ENCODE measurements around the gene ERCC5.

Gene ERCC5

DNA sequence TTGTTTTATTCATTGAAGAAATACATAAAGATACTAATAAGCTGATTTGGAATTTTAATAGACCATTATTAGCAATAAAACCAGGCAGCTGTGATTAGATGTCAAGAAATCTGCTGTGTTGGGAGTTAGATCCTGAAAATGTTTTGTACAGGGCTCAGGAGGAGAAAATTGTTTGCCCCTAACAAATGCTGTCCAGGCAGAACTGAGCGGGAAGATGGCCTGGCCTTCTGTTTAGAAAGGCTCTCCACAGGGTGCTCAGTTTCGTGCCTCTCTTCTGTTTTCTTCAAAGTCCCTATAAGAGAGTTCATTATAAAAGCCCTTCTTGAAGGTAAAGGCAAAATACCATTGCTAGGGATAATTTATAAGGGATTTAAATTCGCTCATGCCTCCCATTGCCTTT is 64.1 kb downstream of the ERCC5 start:
- no peak overlapping the region for H3K4me3 ChIP-seq (ENCODE audit: low read length)
- TF ChIP-seq, protein P1, sequence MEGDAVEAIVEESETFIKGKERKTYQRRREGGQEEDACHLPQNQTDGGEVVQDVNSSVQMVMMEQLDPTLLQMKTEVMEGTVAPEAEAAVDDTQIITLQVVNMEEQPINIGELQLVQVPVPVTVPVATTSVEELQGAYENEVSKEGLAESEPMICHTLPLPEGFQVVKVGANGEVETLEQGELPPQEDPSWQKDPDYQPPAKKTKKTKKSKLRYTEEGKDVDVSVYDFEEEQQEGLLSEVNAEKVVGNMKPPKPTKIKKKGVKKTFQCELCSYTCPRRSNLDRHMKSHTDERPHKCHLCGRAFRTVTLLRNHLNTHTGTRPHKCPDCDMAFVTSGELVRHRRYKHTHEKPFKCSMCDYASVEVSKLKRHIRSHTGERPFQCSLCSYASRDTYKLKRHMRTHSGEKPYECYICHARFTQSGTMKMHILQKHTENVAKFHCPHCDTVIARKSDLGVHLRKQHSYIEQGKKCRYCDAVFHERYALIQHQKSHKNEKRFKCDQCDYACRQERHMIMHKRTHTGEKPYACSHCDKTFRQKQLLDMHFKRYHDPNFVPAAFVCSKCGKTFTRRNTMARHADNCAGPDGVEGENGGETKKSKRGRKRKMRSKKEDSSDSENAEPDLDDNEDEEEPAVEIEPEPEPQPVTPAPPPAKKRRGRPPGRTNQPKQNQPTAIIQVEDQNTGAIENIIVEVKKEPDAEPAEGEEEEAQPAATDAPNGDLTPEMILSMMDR (conservative IDR thresholded peaks at IDR 0.05; ENCODE audit: low read depth, low read length), result no peak
- no peak for DNase-seq (ENCODE audit: low read depth)

DNA sequence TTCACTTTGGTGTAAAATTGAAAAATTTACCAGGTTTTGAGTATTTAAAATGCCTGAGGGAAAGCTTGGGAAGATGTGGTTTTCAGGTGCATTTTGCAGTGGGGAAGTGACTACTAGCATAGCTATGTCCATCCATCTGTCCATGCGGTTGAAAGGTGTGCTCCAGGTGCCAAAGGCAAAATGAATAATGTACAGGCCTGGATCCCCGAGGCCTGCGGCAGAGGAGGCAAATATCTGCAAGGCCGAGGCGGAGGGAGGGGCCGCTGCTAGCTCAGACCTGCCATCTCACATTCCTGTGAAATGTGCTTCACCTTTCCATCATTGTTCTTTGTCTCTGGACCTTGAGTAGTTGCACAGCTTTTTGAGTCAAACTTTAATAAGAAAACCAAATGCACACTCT is 65.5 kb downstream of the ERCC5 start:
- TF ChIP-seq, protein P1 (conservative IDR thresholded peaks at IDR 0.05; ENCODE audit: low read depth, low read length), result no peak
- H3K4me3 ChIP-seq (ENCODE audit: low read length), result no peak overlapping the region
- no peak for DNase-seq (ENCODE audit: low read depth)

DNA sequence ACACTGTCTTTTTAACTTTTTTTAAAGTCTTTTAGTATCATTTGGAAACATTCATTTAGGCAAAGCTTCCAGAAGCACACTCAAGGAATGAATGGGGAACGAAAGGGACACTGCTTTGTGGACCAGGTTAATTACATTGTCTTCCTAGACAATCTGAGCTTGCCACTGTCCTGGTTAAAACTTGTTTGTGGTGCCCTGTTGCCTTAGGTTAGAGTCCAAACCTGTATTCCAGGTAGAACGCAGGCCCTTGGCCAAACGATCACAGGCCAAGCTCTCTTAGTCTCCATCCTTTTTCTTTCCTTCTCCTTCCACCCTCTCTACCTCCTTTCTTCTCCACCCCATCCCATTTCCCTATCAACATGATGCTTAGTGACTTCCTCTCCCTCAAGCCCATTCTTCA is 66.8 kb downstream of the ERCC5 start:
- no peak overlapping the region for H3K4me3 ChIP-seq (ENCODE audit: low read length)
- DNase-seq (ENCODE audit: low read depth), result no peak
- TF ChIP-seq, protein P1 (conservative IDR thresholded peaks at IDR 0.05; ENCODE audit: low read depth, low read length), result no peak

DNA sequence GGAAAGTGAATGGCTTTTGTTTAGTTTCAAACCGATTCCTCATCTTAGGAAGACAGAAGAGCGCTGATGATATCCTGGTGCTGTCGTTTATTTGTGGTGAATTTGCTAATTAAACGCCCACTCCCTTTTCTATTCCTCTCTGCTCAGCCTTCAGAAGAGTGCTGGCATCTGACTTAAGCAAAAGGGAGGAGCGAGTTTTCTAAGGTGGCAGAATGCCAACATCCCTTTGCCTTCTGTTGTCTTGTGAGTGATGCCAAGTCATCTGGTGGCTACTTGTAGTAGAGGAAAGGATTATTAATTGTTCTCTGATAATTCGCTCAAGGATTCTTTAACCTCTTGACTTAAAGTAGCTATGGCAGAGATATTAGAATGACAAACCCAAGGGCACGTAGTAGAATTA is 68.1 kb downstream of the ERCC5 start:
- DNase-seq (ENCODE audit: low read depth), result peak; percentile 77
- no peak overlapping the region for H3K4me3 ChIP-seq (ENCODE audit: low read length)
- TF ChIP-seq, protein P1 (conservative IDR thresholded peaks at IDR 0.05; ENCODE audit: low read depth, low read length), result no peak

DNA sequence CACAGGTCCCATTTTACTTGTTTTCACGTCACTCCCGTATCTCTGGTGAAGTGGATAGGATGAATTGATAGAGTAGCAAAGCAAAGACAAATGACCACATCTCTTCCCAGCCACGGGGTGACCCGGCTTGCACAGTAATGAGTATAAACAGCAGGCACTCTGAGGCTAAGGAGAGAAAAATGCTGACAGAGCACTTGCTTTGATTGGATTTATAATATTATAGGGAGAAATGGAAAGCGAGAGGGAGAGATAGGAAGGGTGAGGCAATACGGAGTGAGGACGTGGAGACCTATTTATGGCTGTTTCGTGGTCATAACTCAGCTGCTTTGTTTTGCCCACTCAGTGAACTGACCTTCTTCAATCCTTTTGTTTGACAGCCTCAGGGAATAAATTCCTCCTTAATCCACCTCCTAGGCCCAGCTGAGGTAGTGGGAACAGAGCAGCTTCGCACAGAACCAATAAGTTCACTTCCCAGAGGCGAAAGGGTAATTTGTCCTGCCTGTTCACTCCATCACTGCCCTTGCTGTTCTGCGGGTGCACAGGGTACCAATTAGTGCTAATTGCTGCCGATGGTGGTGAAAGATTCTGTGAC is 68.6 kb downstream of the ERCC5 start:
- H3K4me3 ChIP-seq (ENCODE audit: low read length), result no peak overlapping the region
- TF ChIP-seq, protein P1 (conservative IDR thresholded peaks at IDR 0.05; ENCODE audit: low read depth, low read length), result no peak
- no peak for DNase-seq (ENCODE audit: low read depth)

DNA sequence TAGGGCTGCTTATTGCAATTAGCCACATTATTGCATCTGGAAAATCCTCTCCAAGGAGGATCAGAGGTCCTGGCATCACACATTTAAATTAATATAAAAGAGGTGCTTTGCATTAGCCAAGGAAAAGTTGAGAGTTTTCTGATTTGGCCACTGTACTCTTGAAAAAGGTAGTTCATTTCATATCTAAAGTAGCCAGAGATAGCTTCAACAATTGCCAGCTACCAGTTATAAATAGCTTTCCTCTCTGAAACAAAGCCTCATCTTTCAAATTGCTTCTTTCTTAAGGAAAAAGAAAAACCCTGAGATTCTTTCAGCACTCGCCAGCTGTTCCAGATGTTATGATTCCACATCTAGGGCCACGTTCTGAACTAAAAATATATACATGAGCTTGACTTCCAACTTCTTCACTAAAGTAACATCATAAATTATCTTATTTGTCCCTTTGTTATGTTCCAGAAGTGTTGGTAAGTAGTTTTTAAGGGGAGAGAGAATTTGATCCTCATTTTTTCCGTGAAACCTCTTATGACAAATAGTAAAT is 69.6 kb downstream of the ERCC5 start:
- DNase-seq (ENCODE audit: low read depth), result no peak
- H3K4me3 ChIP-seq (ENCODE audit: low read length), result no peak overlapping the region
- TF ChIP-seq, protein P1 (conservative IDR thresholded peaks at IDR 0.05; ENCODE audit: low read depth, low read length), result no peak

DNA sequence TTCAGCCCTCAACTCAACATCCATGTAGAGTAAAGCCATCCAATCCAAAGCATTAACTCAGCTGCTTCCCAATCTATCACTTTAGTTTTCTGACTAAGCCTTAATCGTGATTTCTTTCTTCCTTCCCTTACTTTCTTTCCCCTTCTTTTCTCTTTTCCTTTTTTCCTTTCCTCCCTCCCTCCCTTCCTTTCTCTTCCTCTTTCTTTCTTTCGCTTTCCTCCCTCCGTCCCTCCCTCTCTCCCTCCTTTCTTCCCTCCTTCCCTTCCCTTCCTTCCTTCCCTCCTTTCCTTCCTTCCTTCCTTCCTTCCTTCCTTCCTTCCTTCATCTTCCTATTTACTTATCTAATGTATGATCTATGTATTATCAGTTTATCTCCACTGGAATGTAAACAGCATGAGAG is 71.2 kb downstream of the ERCC5 start:
- TF ChIP-seq, protein P1 (conservative IDR thresholded peaks at IDR 0.05; ENCODE audit: low read depth, low read length), result no peak
- H3K4me3 ChIP-seq (ENCODE audit: low read length), result no peak overlapping the region
- DNase-seq (ENCODE audit: low read depth), result no peak

Measured in retinal pigment epithelial cell (primary cell).